Heart right ventricle (tissue), 16 donors: ENCODE data around the gene RTTN. TPM values are rescaled to one million over a fixed set of nuclear protein-coding genes. Genes with fewer than 3 reads are reported as not detected.

ENCODE experiments used
- ATAC-seq, 8 donors: fragments of 200-7000 bp; cut with Tn5 transposase; one replicate each; pipeline ENCODE4 v1.9.1; 2020; ENCODE audit warnings: mild to moderate bottlenecking in 8 of 8, moderate library complexity in 8 of 8, moderate number of reproducible peaks in 1 of 8
- DNase-seq, 2 donors: peaks; one replicate each; pipeline ENCODE4 v3.0.0-alpha.2; 2020
- H3K27ac ChIP-seq, 10 donors: fragments of 200-600 bp; sonication (generic) in 2 of 10; one replicate each; pipeline versions ENCODE4 v1.5.0 to v1.8.0; 2020 to 2022; ENCODE audit warnings: mild to moderate bottlenecking in 3 of 10
- H3K27me3 ChIP-seq, 7 donors: fragments of 200-600 bp; one replicate each; pipeline ENCODE4 v1.8.0; 2021 to 2022; ENCODE audit warnings: mild to moderate bottlenecking in 2 of 7
- H3K36me3 ChIP-seq, 9 donors: fragments of 200-600 bp; sonication (generic) in 1 of 9; one replicate each; pipeline versions ENCODE4 v1.5.0 to v1.8.0; 2020 to 2022; ENCODE audit warnings: mild to moderate bottlenecking in 2 of 9
- H3K4me1 ChIP-seq, 9 donors: fragments of 200-600 bp; sonication (generic) in 1 of 9; one replicate each; pipeline versions ENCODE4 v1.5.0 to v1.8.0; 2020 to 2022; ENCODE audit warnings: mild to moderate bottlenecking in 4 of 9
- H3K4me3 ChIP-seq, 10 donors: fragments of 200-600 bp; sonication (generic) in 2 of 10; one replicate each; pipeline versions ENCODE4 v1.5.0 to v1.8.0; 2020 to 2022; ENCODE audit warnings: mild to moderate bottlenecking in 7 of 10, moderate library complexity in 2 of 10
- H3K9me3 ChIP-seq, 11 donors: fragments of 200-600 bp in 10 of 11; sonication (generic) in 2 of 11; one replicate each; pipeline versions ENCODE4 v1.5.0 to v1.8.0; 2013 to 2022; ENCODE audit warnings: mild to moderate bottlenecking in 2 of 11, control low read depth in 1 of 11, moderate library complexity in 1 of 11
- WGBS, 2 donors: extraction: QIAGEN DNeasy Blood & Tissue Kit; methylation state at CpG; one replicate each; pipeline ENCODE4 v1.1.7; 2013; ENCODE audit warnings: inconsistent platforms in 1 of 2; 5-methylcytosine and 5-hydroxymethylcytosine counted together
- intact Hi-C, 10 donors: fragments of 100-400 bp; cut with DNase I; formaldehyde crosslinking; loops; one replicate each; pipeline versions ENCODE4 v1.11.1 to v1.14.2; 2022
- polyA plus RNA-seq, 2 donors: library from polyadenylated mRNA; stranded (reverse); fragments of 200-250 nt; gene quantifications; one replicate each; pipeline ENCODE4 v1.2.3, GENCODE V29; 2013
- total RNA-seq, 10 donors: library from RNA; stranded (reverse); fragmentation: NEBNext Ultra II Directional in 3 of 10; extraction: Animal tissue kit (Norgen Biotek cat#: 25700) in 3 of 10; gene quantifications; one replicate each; pipeline versions ENCODE4 v1.2.1 to v1.2.4, GENCODE V29; 2021 to 2023
- TF ChIP-seq, protein P1 (sequence below), 9 donors: fragments of 200-600 bp; sonication (generic) in 2 of 9; IDR thresholded peaks; one replicate each; pipeline versions ENCODE4 v1.5.0 to v1.8.0; 2021 to 2022; ENCODE audit warnings: antibody characterized with exemption in 9 of 9, mild to moderate bottlenecking in 5 of 9, moderate library complexity in 1 of 9
- donor health status: Arrhythmogenic right ventricular cardiomyopathy.
- donor health status: ischemic (EF 13 %, LVEDD 7.1; RV severe dilation, severe dysfunction).
- donor health status: healthy with polysubstance abuse.
- donor health status: DM: no; HTN: yes; CAD: no.
- donor health status: DM: no; HTN: no; CAD: no.
- donor health status: ischemic (EF 25% LVEDD 6.9; RV normal size, moderate dysfunction).
- donor health status: ischemic (EF 25% LVEDD 5.7; RV mildly dilated, moderate dysfunction).
- donor health status: healthy.
- donor health status: DM: yes; HTN: yes; CAD: no.
- donor health status: Ischemic cardiomyopathy.
- donor health status: ischemic (EF 35%, LVEDD 5.7; RV mildly dilated, moderate dysfunction).
- donor health status: nonischemic (EF 11% LVEDD 7.7; RV severe dilation, severe dysfunction).
- donor health status: DM: yes; HTN: yes; CAD: no.
- donor health status: PGD.
- donor health status: ischemic (EF 29% LVEDD 5.4; RV normal size, mild dysfunction).
- donor health status: nonischemic (EF 23%, LVEDD 6.1; RV moderate dilation, normal function).

RTTN gene
- total and polyA plus RNA-seq, 12 donors: 3.5 to 15.7 (median 9.4) TPM

DNA sequence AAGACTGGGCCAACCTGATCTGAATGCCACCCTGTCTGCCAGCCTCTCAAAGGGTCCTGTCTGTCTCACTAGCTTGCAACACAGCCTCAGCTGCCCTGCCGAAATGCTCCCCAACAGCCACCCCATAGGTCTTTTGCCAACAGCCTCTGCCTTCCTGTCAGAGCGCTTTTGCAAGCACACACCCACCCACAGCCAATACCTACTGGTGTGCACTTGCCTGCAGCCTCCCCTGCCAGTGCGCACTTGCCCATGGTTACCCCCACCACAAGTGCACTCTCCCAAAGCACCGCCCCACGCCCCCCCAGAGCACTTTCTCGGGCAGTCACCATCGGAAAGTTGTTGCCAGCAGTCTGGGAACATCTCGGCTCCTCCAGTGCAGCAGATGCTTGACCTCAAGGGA lies 48.6 kb downstream of the RTTN start:
- peaks cover 0 to 30% (median 1%) of the 10 kb centered on the region in 9 donors for H3K36me3 ChIP-seq
- no peak overlapping the region for H3K4me3 ChIP-seq
- 97 to 98% methylated on average over 8 of the region's 8 CpGs for WGBS, 2 donors
- ATAC-seq (no peak), DNase-seq (no peak)
- H3K27ac ChIP-seq: no peak overlapping the region
- no peaks in the 10 kb centered on the region for H3K27me3 ChIP-seq
- peaks cover 0 to 5% (median 0%) of the 10 kb centered on the region in 11 donors for H3K9me3 ChIP-seq
- H3K4me1 ChIP-seq: no peaks in the 10 kb centered on the region
- intact Hi-C loops: no loop called here
- TF ChIP-seq, protein P1, sequence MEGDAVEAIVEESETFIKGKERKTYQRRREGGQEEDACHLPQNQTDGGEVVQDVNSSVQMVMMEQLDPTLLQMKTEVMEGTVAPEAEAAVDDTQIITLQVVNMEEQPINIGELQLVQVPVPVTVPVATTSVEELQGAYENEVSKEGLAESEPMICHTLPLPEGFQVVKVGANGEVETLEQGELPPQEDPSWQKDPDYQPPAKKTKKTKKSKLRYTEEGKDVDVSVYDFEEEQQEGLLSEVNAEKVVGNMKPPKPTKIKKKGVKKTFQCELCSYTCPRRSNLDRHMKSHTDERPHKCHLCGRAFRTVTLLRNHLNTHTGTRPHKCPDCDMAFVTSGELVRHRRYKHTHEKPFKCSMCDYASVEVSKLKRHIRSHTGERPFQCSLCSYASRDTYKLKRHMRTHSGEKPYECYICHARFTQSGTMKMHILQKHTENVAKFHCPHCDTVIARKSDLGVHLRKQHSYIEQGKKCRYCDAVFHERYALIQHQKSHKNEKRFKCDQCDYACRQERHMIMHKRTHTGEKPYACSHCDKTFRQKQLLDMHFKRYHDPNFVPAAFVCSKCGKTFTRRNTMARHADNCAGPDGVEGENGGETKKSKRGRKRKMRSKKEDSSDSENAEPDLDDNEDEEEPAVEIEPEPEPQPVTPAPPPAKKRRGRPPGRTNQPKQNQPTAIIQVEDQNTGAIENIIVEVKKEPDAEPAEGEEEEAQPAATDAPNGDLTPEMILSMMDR (IDR thresholded peaks at IDR 0.05): no peak

DNA sequence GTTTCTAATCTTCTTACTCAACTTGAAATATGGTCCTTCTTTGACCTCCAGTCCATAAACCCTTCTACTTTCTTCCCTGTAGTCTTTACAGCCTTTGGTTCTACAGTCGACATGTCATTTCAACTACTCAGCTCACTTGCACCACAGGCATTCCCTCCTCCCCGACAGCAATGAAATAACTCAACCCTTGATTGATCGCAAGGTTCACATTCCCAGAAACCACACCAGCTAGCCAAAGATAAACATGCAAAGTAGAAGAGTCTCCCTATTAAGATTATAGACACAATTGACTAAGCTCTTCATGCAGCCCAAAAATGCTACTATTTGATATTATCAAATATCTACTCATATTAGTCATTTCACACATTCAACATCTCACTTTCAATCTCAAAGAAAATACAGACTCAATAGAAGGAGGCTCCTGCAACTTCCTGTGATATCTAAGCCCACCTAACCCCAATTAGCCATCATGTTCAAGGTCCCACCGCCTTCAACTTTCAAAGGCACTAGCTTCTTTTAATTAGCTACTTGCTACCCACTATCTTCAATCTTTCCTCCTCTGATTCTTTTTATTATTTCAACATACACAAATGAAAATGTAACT lies 50.8 kb downstream of the RTTN start:
- Histone ChIP-seq H3K4me1 (no peaks in the 10 kb centered on the region), H3K27me3 (no peaks in the 10 kb centered on the region), H3K9me3 (no peaks in the 10 kb centered on the region), H3K4me3 (no peak overlapping the region), H3K27ac (no peak overlapping the region), H3K36me3 (peaks cover 0 to 22% (median 2%) of the 10 kb centered on the region in 9 donors)
- intact Hi-C loops: no loop called here
- 67 to 77% methylated on average over 4 of the region's 4 CpGs for WGBS, 2 donors
- TF ChIP-seq, protein P1 (IDR thresholded peaks at IDR 0.05): no peak
- ATAC-seq (no peak), DNase-seq (no peak)

- Histone ChIP-seq H3K4me3 (no peak overlapping the region), H3K27me3 (no peaks in the 10 kb centered on the region), H3K36me3 (peaks cover 0 to 46% (median 9%) of the 10 kb centered on the region in 9 donors), H3K9me3 (no peaks in the 10 kb centered on the region), H3K4me1 (no peaks in the 10 kb centered on the region), H3K27ac (no peak overlapping the region)
- ATAC-seq (no peak), DNase-seq (no peak)
- WGBS, 2 donors: 78 to 82% methylated on average over 3 of the region's 3 CpGs
- intact Hi-C loops: no loop called here
- TF ChIP-seq, protein P1 (IDR thresholded peaks at IDR 0.05): no peak
Measured at GRCh38 chr18:70151614-70152013, 53.9 kb downstream of the RTTN start.

- Histone ChIP-seq H3K36me3 (peaks cover 0 to 61% (median 12%) of the 10 kb centered on the region in 9 donors), H3K9me3 (no peaks in the 10 kb centered on the region), H3K4me1 (no peaks in the 10 kb centered on the region), H3K27ac (no peak overlapping the region), H3K4me3 (no peak overlapping the region), H3K27me3 (no peaks in the 10 kb centered on the region)
- TF ChIP-seq, protein P1 (IDR thresholded peaks at IDR 0.05): no peak
- 95 to 98% methylated on average over 5 of the region's 5 CpGs for WGBS, 2 donors
- ATAC-seq (no peak), DNase-seq (no peak)
- intact Hi-C loops: no loop called here
Measured at GRCh38 chr18:70149616-70150301, 55.7 kb downstream of the RTTN start.
